Small intestine (tissue), 7 donors: ENCODE results near the gene FAM107B. TPM values are rescaled to one million over a fixed set of nuclear protein-coding genes. Genes with fewer than 3 reads are reported as not detected.
A peak's percentile ranks its signal among the peaks of the same experiment; 100 is the strongest.
"Not testable (repeated sequence)": the region's sequence is repeated elsewhere in the genome, so short reads cannot be mapped to it uniquely, and the experiment has no call there.

Experiments used
- DNase-seq, 2 donors: peaks; one replicate each; pipeline versions ENCODE4 v3.0.0 to v3.0.0-alpha.2; 2013
- FAIRE-seq: peaks from 2 replicates; lab custom pipeline; 2012; peaks lifted over from hg19 to GRCh38; lab: Jason Lieb, UNC
- H3K27ac ChIP-seq, 3 donors: one replicate each; pipeline ENCODE4 v1.5.1; 2013; ENCODE audit warnings: low read length in 2 of 3, mild to moderate bottlenecking in 2 of 3, control low read depth in 1 of 3, inconsistent platforms in 1 of 3, low read depth in 1 of 3, moderate library complexity in 1 of 3
- H3K27me3 ChIP-seq, 3 donors: one replicate each; pipeline ENCODE4 v1.6.1; 2013; ENCODE audit warnings: low read length in 3 of 3, inconsistent platforms in 1 of 3; ENCODE audit not compliant: control insufficient read depth in 3 of 3, insufficient read depth in 3 of 3
- H3K36me3 ChIP-seq, 3 donors: one replicate each; pipeline ENCODE4 v1.6.1; 2013; ENCODE audit warnings: low read length in 3 of 3, inconsistent platforms in 1 of 3, low read depth in 1 of 3, mild to moderate bottlenecking in 1 of 3, moderate library complexity in 1 of 3; ENCODE audit not compliant: control insufficient read depth in 3 of 3, insufficient read depth in 2 of 3
- H3K4me1 ChIP-seq, 3 donors: one replicate each; pipeline ENCODE4 v1.6.1; 2013; ENCODE audit warnings: low read length in 2 of 3, inconsistent platforms in 1 of 3, low read depth in 1 of 3, mild to moderate bottlenecking in 1 of 3, moderate library complexity in 1 of 3; ENCODE audit not compliant: control insufficient read depth in 3 of 3, insufficient read depth in 2 of 3
- H3K4me3 ChIP-seq, 3 donors: one replicate each; pipeline ENCODE4 v1.5.1; 2013; ENCODE audit warnings: low read length in 3 of 3, control low read depth in 1 of 3, inconsistent platforms in 1 of 3, low read depth in 1 of 3, mild to moderate bottlenecking in 1 of 3, moderate library complexity in 1 of 3
- H3K9me3 ChIP-seq, 2 donors: one replicate each; pipeline ENCODE4 v1.6.1; 2013; ENCODE audit warnings: low read depth in 1 of 2, low read length in 1 of 2; ENCODE audit not compliant: control insufficient read depth in 2 of 2, insufficient read depth in 1 of 2
- WGBS, 3 donors: extraction: QIAGEN DNeasy Blood & Tissue Kit; methylation state at CpG; one replicate each; pipeline ENCODE4 v1.1.7; 2013; 5-methylcytosine and 5-hydroxymethylcytosine counted together
- polyA plus RNA-seq, 4 donors: library from polyadenylated mRNA; stranded (reverse) in 3 of 4; unstranded in 1 of 4; fragments of 200-250 nt in 3 of 4; fragments of 120-200 nt in 1 of 4; gene quantifications; one replicate each; pipeline versions ENCODE4 v1.2.1 to v1.2.3, GENCODE V29; 2013
- donor health status: healthy with polysubstance abuse.
- donor health status: control.
- donor health status: control.
- donor health status: Bipolar disorder and iron deficiency.
- donor health status: healthy.

The FAM107B gene
- polyA plus RNA-seq, 4 donors = 33.3 to 50.5 (median 38.7) TPM

GRCh38 chr10:14659626-14660196, 115.0 kb downstream of the FAM107B start:
- H3K27me3 ChIP-seq = no peaks in the 10 kb centered on the region
- DNase-seq = no peak
- FAIRE-seq = no peak

GRCh38 chr10:14659137-14659536, 115.6 kb downstream of the FAM107B start:
- not testable (repeated sequence) for DNase-seq, H3K4me3 ChIP-seq, FAIRE-seq, H3K9me3 ChIP-seq, H3K4me1 ChIP-seq, H3K27me3 ChIP-seq, H3K36me3 ChIP-seq
- 72 to 88% (median 82%) methylated on average over 6 of the region's 6 CpGs for WGBS, 3 donors
- H3K27ac ChIP-seq = peak overlapping the region in 1 of 3 donors; percentile 17

More at GRCh38 chr10:14659626-14660196, 115.0 kb downstream of the FAM107B start:
- H3K27ac ChIP-seq = no peak overlapping the region
- peaks cover 0 to 3% of the 10 kb centered on the region in 2 donors for H3K9me3 ChIP-seq
- H3K4me3 ChIP-seq = no peak overlapping the region
- H3K36me3 ChIP-seq = no peaks in the 10 kb centered on the region
- 68 to 77% (median 68%) methylated on average over 7 of the region's 7 CpGs for WGBS, 3 donors
- no peaks in the 10 kb centered on the region for H3K4me1 ChIP-seq

GRCh38 chr10:14658331-14659127, 116.2 kb downstream of the FAM107B start:
- H3K27me3 ChIP-seq = no peaks in the 10 kb centered on the region
- FAIRE-seq (no peak), DNase-seq (no peak)
- peaks cover 0 to 2% (median 0%) of the 10 kb centered on the region in 3 donors for H3K4me1 ChIP-seq
- no peaks in the 10 kb centered on the region for H3K36me3 ChIP-seq
- no peak overlapping the region for H3K4me3 ChIP-seq
- peak overlapping the region in 1 of 3 donors; percentile 17 for H3K27ac ChIP-seq
- peaks cover 0 to 3% of the 10 kb centered on the region in 2 donors for H3K9me3 ChIP-seq
- 56 to 70% (median 57%) methylated on average over 7 of the region's 7 CpGs for WGBS, 3 donors

GRCh38 chr10:14656052-14656730, 118.5 kb downstream of the FAM107B start:
- Histone ChIP-seq H3K27ac (no peak overlapping the region), H3K4me1 (peaks cover 0 to 9% (median 0%) of the 10 kb centered on the region in 3 donors), H3K27me3 (no peaks in the 10 kb centered on the region), H3K36me3 (no peaks in the 10 kb centered on the region), H3K4me3 (no peak overlapping the region), H3K9me3 (no peaks in the 10 kb centered on the region)
- 86 to 93% (median 88%) methylated on average over 7 of the region's 7 CpGs for WGBS, 3 donors
- no peak for DNase-seq
- no peak for FAIRE-seq

GRCh38 chr10:14654821-14655382, 119.8 kb downstream of the FAM107B start:
- 92 to 94% (median 94%) methylated on average over 3 of the region's 3 CpGs for WGBS, 3 donors
- H3K27me3 ChIP-seq = no peaks in the 10 kb centered on the region
- no peaks in the 10 kb centered on the region for H3K9me3 ChIP-seq
- FAIRE-seq (no peak), DNase-seq (no peak)
- no peaks in the 10 kb centered on the region for H3K36me3 ChIP-seq
- peaks cover 0 to 9% (median 0%) of the 10 kb centered on the region in 3 donors for H3K4me1 ChIP-seq
- no peak overlapping the region for H3K27ac ChIP-seq
- H3K4me3 ChIP-seq = no peak overlapping the region

GRCh38 chr10:14653271-14654161, 121.2 kb downstream of the FAM107B start:
- FAIRE-seq (no peak), DNase-seq (peak in 1 of 2 donors; percentile 66)
- Histone ChIP-seq H3K36me3 (no peaks in the 10 kb centered on the region), H3K4me3 (no peak overlapping the region), H3K27me3 (no peaks in the 10 kb centered on the region), H3K27ac (no peak overlapping the region), H3K9me3 (no peaks in the 10 kb centered on the region), H3K4me1 (peaks cover 2 to 9% (median 2%) of the 10 kb centered on the region in 3 donors)
- 20 to 37% (median 20%) methylated on average over 8 of the region's 8 CpGs for WGBS, 3 donors

- H3K4me1 ChIP-seq = peaks cover 2 to 14% (median 6%) of the 10 kb centered on the region in 3 donors
Measured at GRCh38 chr10:14652816-14653215, 121.9 kb downstream of the FAM107B start.

More at GRCh38 chr10:14652816-14653215, 121.9 kb downstream of the FAM107B start:
- no peak overlapping the region for H3K4me3 ChIP-seq
- 89 to 93% (median 90%) methylated on average over 5 of the region's 5 CpGs for WGBS, 3 donors
- no peak overlapping the region for H3K27ac ChIP-seq
- H3K9me3 ChIP-seq = no peaks in the 10 kb centered on the region
- FAIRE-seq = no peak
- DNase-seq = no peak
- H3K36me3 ChIP-seq = no peaks in the 10 kb centered on the region
- H3K27me3 ChIP-seq = no peaks in the 10 kb centered on the region
